Liver (tissue), 9 donors: ENCODE results near the gene PSEN2. TPM values are rescaled to one million over a fixed set of nuclear protein-coding genes. Genes with fewer than 3 reads are reported as not detected.

Source experiments
- DNase-seq: peaks from one replicate; pipeline ENCODE4 v3.0.0-alpha.2; 2017; ENCODE audit warnings: low spot score
- H3K27ac ChIP-seq, 2 donors: one replicate each; pipeline ENCODE4 v1.7.0; 2013; ENCODE audit warnings: inconsistent platforms in 2 of 2, low read length in 2 of 2, control low read depth in 1 of 2, low read depth in 1 of 2, mild to moderate bottlenecking in 1 of 2
- H3K27me3 ChIP-seq, 4 donors: one replicate each; pipeline versions ENCODE4 v1.6.1 to v1.7.0; 2013; ENCODE audit warnings: low read length in 3 of 4, inconsistent platforms in 1 of 4, mild to moderate bottlenecking in 1 of 4, moderate library complexity in 1 of 4; ENCODE audit not compliant: control insufficient read depth in 4 of 4, insufficient read depth in 4 of 4
- H3K36me3 ChIP-seq, 4 donors: one replicate each; pipeline versions ENCODE4 v1.6.1 to v1.7.0; 2013; ENCODE audit warnings: low read length in 3 of 4, mild to moderate bottlenecking in 3 of 4, low read depth in 1 of 4, moderate library complexity in 1 of 4; ENCODE audit not compliant: control insufficient read depth in 4 of 4, insufficient read depth in 3 of 4
- H3K4me1 ChIP-seq, 4 donors: one replicate each; pipeline versions ENCODE4 v1.6.1 to v1.7.0; 2013; ENCODE audit warnings: low read length in 3 of 4, mild to moderate bottlenecking in 3 of 4, moderate library complexity in 1 of 4; ENCODE audit not compliant: control insufficient read depth in 4 of 4, insufficient read depth in 4 of 4
- H3K4me3 ChIP-seq, 3 donors: one replicate each; pipeline versions ENCODE4 v1.6.1 to v1.7.0; 2013; ENCODE audit warnings: low read length in 3 of 3, control low read depth in 1 of 3, low read depth in 1 of 3, mild to moderate bottlenecking in 1 of 3
- H3K9ac ChIP-seq, 2 donors: one replicate each; pipeline ENCODE4 v1.7.0; 2013; ENCODE audit warnings: low read length in 2 of 2, mild to moderate bottlenecking in 2 of 2, moderate library complexity in 2 of 2, control low read depth in 1 of 2, low read depth in 1 of 2
- H3K9me3 ChIP-seq, 4 donors: one replicate each; pipeline versions ENCODE4 v1.6.1 to v1.7.0; 2013; ENCODE audit warnings: low read length in 3 of 4; ENCODE audit not compliant: control insufficient read depth in 4 of 4
- EGR1 ChIP-seq, 2 donors: IDR thresholded peaks; 2 replicates each; pipeline ENCODE4 v1.6.1; 2016 to 2018; ENCODE audit warnings: antibody characterized with exemption in 2 of 2, low read depth in 2 of 2
- FOXA1 ChIP-seq: IDR thresholded peaks from 2 replicates; pipeline ENCODE4 v1.6.1; 2016; ENCODE audit warnings: antibody characterized with exemption
- FOXA2 ChIP-seq: IDR thresholded peaks from 2 replicates; pipeline ENCODE4 v1.6.1; 2016; ENCODE audit warnings: antibody characterized with exemption
- GABPA ChIP-seq, 2 donors: IDR thresholded peaks in 1 of 2; conservative IDR thresholded peaks in 1 of 2; 2 replicates each; pipeline ENCODE4 v1.6.1; 2016; ENCODE audit warnings: antibody characterized with exemption in 2 of 2, mild to moderate bottlenecking in 1 of 2, moderate library complexity in 1 of 2
- HNF4A ChIP-seq, 2 donors: conservative IDR thresholded peaks; 2 replicates each; pipeline ENCODE4 v1.6.1; 2016; ENCODE audit warnings: antibody characterized with exemption in 2 of 2, mild to moderate bottlenecking in 2 of 2
- HNF4G ChIP-seq: IDR thresholded peaks from 2 replicates; pipeline ENCODE4 v1.6.1; 2016; ENCODE audit warnings: antibody characterized with exemption
- JUND ChIP-seq, 2 donors: IDR thresholded peaks; 2 replicates each; pipeline ENCODE4 v1.6.1; 2016; ENCODE audit warnings: antibody characterized with exemption in 2 of 2
- NR2F2 ChIP-seq: IDR thresholded peaks from 2 replicates; pipeline ENCODE4 v1.6.1; 2016; ENCODE audit warnings: antibody characterized with exemption
- RAD21 ChIP-seq, 2 donors: IDR thresholded peaks; 2 replicates each; pipeline ENCODE4 v1.6.1; 2016; ENCODE audit warnings: antibody characterized with exemption in 2 of 2, mild to moderate bottlenecking in 2 of 2
- RXRA ChIP-seq, 2 donors: IDR thresholded peaks; 2 replicates each; pipeline ENCODE4 v1.6.1; 2017 to 2018; ENCODE audit warnings: antibody characterized with exemption in 2 of 2, mild to moderate bottlenecking in 1 of 2
- SP1 ChIP-seq: IDR thresholded peaks from 2 replicates; pipeline ENCODE4 v1.6.1; 2018; ENCODE audit warnings: antibody characterized with exemption, mild to moderate bottlenecking
- TAF1 ChIP-seq: conservative IDR thresholded peaks from 2 replicates; pipeline ENCODE4 v1.6.1; 2016; ENCODE audit warnings: antibody characterized with exemption, mild to moderate bottlenecking
- YY1 ChIP-seq: IDR thresholded peaks from 2 replicates; pipeline ENCODE4 v1.6.1; 2016; ENCODE audit warnings: antibody characterized with exemption, mild to moderate bottlenecking
- WGBS: extraction: QIAGEN DNeasy Blood & Tissue Kit; methylation state at CpG from one replicate; pipeline ENCODE4 v1.1.7; 2013; 5-methylcytosine and 5-hydroxymethylcytosine counted together
- polyA plus RNA-seq, 2 donors: library from polyadenylated mRNA; stranded (reverse) in 1 of 2; unstranded in 1 of 2; fragments of 200-250 nt in 1 of 2; fragments of >200 nt in 1 of 2; fragmentation: Nextera tagmentation in 1 of 2; extraction: Ambion mirVana in 1 of 2; gene quantifications; one replicate each; pipeline versions ENCODE4 v1.2.1 to v1.2.3, GENCODE V29; 2013 to 2015
- total RNA-seq, 2 donors: library from RNA; depleted of rRNA; stranded (reverse); fragments of >200 nt; gene quantifications; one replicate each; pipeline ENCODE4 v1.2.3, GENCODE V29; 2014
- TF ChIP-seq, protein P1 (sequence below): IDR thresholded peaks from 2 replicates; pipeline ENCODE4 v1.6.1; 2016; ENCODE audit warnings: antibody characterized with exemption
- TF ChIP-seq, protein P2 (sequence below): IDR thresholded peaks from 2 replicates; pipeline ENCODE4 v1.6.1; 2016; ENCODE audit warnings: antibody characterized with exemption, mild to moderate bottlenecking
- TF ChIP-seq, protein P3 (sequence below): fragments of 150-350 bp; IDR thresholded peaks from 2 replicates; pipeline ENCODE4 v1.5.1; 2017; ENCODE audit warnings: improper control_type of control experiment, low read depth, low read length; ENCODE audit not compliant: missing input control
- TF ChIP-seq, protein P4 (sequence below): IDR thresholded peaks from 2 replicates; pipeline ENCODE4 v1.6.1; 2016; ENCODE audit warnings: antibody characterized with exemption
- TF ChIP-seq, protein P5 (sequence below): IDR thresholded peaks from 2 replicates; pipeline ENCODE4 v1.6.1; 2016; ENCODE audit warnings: antibody characterized with exemption
- donor health status: healthy.
- donor health status: healthy.
- donor health status: healthy.
- donor health status: healthy.
- donor health status: healthy.

The PSEN2 gene
- total and polyA plus RNA-seq, 4 donors, result 6.9 to 19.0 (median 10.8) TPM

DNA sequence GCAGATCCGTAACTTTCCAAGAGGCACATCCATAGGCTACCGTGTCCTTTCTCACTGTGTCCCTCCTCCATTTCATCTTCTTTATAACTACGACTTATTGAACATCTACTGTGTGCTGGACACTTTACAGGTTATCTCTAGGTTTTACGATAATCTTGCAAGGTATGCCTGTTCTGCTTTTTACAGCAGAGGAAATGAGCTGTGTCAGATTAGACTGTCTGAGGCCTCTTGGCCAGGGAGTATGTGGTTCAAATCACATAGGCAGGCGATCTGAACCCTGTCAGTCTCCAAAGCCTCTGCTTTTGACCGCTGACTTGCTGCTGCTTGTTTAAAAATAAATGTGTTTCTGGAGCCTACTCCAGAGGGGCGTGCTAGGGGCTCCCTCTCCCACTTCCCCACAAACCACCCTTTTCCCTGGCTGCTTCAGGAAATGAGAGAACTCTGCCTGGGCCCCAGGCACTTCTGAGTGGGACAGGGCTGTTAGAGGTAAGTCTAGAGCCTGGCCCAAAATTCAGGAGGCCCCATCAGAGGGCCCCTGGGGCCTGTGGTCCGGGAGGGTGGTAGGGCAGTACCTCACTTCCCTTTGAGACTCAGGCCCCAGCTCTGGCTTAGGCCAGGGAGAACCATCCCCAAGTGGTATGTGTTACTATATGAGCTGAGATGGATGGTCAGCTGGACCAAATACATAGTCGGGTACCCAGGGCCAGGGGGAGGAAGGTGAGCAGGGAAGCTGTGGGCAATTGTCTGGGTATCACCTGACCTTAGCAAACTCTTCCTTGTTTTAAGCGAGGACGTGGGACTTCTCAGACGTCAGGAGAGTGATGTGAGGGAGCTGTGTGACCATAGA is 4.4 kb downstream of the PSEN2 start:
- no peaks in the 10 kb centered on the region for H3K9me3 ChIP-seq
- no peak overlapping the region for H3K4me3 ChIP-seq
- no peak for DNase-seq
- H3K9ac ChIP-seq, result no peak overlapping the region
- TF ChIP-seq EGR1 (IDR thresholded peaks at IDR 0.05; ENCODE audit: low read depth in 2 of 2), result no peak
- TF ChIP-seq JUND (IDR thresholded peaks at IDR 0.05), result no peak
- TF ChIP-seq, protein P1, sequence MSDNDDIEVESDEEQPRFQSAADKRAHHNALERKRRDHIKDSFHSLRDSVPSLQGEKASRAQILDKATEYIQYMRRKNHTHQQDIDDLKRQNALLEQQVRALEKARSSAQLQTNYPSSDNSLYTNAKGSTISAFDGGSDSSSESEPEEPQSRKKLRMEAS, result no peak
- TF ChIP-seq TAF1, result no peak
- TF ChIP-seq GABPA (IDR thresholded peaks at IDR 0.05 in 1 of 2, conservative IDR thresholded peaks at IDR 0.05 in 1 of 2), result no peak
- no peak for TF ChIP-seq NR2F2
- TF ChIP-seq HNF4G, result no peak
- TF ChIP-seq, protein P2, sequence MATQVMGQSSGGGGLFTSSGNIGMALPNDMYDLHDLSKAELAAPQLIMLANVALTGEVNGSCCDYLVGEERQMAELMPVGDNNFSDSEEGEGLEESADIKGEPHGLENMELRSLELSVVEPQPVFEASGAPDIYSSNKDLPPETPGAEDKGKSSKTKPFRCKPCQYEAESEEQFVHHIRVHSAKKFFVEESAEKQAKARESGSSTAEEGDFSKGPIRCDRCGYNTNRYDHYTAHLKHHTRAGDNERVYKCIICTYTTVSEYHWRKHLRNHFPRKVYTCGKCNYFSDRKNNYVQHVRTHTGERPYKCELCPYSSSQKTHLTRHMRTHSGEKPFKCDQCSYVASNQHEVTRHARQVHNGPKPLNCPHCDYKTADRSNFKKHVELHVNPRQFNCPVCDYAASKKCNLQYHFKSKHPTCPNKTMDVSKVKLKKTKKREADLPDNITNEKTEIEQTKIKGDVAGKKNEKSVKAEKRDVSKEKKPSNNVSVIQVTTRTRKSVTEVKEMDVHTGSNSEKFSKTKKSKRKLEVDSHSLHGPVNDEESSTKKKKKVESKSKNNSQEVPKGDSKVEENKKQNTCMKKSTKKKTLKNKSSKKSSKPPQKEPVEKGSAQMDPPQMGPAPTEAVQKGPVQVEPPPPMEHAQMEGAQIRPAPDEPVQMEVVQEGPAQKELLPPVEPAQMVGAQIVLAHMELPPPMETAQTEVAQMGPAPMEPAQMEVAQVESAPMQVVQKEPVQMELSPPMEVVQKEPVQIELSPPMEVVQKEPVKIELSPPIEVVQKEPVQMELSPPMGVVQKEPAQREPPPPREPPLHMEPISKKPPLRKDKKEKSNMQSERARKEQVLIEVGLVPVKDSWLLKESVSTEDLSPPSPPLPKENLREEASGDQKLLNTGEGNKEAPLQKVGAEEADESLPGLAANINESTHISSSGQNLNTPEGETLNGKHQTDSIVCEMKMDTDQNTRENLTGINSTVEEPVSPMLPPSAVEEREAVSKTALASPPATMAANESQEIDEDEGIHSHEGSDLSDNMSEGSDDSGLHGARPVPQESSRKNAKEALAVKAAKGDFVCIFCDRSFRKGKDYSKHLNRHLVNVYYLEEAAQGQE, result no peak
- H3K4me1 ChIP-seq, result peaks cover 8 to 34% (median 21%) of the 10 kb centered on the region in 4 donors
- WGBS, result 86% methylated on average over 12 of the region's 12 CpGs
- H3K27ac ChIP-seq, result peak overlapping the region; percentile 52 to 80
- H3K27me3 ChIP-seq, result no peaks in the 10 kb centered on the region
- H3K36me3 ChIP-seq, result no peaks in the 10 kb centered on the region

DNA sequence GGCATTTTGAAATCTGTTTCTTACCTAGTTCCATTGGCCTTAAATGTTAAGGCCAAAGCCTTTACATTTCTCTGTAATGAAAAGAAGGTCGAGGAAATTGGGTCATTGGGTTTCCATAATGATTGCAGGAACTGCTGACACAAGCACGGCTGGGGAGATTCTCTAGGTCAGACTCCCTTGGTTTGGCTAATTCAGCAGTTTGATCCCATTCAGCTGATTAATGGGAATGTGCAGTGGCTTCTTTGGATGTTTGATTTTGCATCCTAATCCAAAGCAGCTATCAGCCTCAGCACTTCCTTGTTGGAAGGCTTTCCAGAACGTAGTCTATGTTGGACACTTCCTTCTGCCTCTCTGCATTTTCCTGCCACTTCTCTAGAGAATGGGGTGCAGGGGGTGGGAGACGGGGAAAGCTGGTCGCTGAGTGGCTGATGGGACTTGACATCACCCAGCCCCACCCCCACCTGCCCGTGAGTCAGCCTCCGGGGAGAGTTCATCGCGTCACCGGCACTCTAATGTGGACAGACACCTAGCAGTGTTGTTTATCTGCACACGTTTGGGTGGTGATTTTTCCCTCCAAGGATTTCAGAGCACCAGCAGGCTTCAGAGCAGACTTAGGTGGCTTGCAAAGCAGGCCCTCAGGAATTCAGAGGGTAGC is 5.4 kb downstream of the PSEN2 start:
- Histone ChIP-seq H3K9me3 (no peaks in the 10 kb centered on the region), H3K27me3 (no peaks in the 10 kb centered on the region), H3K9ac (no peak overlapping the region), H3K36me3 (peaks cover 0 to 2% (median 0%) of the 10 kb centered on the region in 4 donors), H3K4me3 (no peak overlapping the region), H3K27ac (peak overlapping the region; percentile 52 to 80), H3K4me1 (peaks cover 8 to 28% (median 18%) of the 10 kb centered on the region in 4 donors)
- no peak for DNase-seq
- 61% methylated on average over 11 of the region's 11 CpGs for WGBS
- TF ChIP-seq FOXA1 (no peak), TAF1 (no peak), NR2F2 (peak; percentile 28), HNF4G (no peak), HNF4A (conservative IDR thresholded peaks at IDR 0.05) (no peak), SP1 (peak; percentile 26), JUND (IDR thresholded peaks at IDR 0.05) (no peak), GABPA (IDR thresholded peaks at IDR 0.05 in 1 of 2, conservative IDR thresholded peaks at IDR 0.05 in 1 of 2) (no peak), EGR1 (IDR thresholded peaks at IDR 0.05; ENCODE audit: low read depth in 2 of 2) (no peak), RXRA (IDR thresholded peaks at IDR 0.05) (no peak), FOXA2 (no peak), RAD21 (IDR thresholded peaks at IDR 0.05) (no peak), YY1 (no peak)
- TF ChIP-seq, protein P3, sequence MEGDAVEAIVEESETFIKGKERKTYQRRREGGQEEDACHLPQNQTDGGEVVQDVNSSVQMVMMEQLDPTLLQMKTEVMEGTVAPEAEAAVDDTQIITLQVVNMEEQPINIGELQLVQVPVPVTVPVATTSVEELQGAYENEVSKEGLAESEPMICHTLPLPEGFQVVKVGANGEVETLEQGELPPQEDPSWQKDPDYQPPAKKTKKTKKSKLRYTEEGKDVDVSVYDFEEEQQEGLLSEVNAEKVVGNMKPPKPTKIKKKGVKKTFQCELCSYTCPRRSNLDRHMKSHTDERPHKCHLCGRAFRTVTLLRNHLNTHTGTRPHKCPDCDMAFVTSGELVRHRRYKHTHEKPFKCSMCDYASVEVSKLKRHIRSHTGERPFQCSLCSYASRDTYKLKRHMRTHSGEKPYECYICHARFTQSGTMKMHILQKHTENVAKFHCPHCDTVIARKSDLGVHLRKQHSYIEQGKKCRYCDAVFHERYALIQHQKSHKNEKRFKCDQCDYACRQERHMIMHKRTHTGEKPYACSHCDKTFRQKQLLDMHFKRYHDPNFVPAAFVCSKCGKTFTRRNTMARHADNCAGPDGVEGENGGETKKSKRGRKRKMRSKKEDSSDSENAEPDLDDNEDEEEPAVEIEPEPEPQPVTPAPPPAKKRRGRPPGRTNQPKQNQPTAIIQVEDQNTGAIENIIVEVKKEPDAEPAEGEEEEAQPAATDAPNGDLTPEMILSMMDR, result no peak
- TF ChIP-seq, protein P4, sequence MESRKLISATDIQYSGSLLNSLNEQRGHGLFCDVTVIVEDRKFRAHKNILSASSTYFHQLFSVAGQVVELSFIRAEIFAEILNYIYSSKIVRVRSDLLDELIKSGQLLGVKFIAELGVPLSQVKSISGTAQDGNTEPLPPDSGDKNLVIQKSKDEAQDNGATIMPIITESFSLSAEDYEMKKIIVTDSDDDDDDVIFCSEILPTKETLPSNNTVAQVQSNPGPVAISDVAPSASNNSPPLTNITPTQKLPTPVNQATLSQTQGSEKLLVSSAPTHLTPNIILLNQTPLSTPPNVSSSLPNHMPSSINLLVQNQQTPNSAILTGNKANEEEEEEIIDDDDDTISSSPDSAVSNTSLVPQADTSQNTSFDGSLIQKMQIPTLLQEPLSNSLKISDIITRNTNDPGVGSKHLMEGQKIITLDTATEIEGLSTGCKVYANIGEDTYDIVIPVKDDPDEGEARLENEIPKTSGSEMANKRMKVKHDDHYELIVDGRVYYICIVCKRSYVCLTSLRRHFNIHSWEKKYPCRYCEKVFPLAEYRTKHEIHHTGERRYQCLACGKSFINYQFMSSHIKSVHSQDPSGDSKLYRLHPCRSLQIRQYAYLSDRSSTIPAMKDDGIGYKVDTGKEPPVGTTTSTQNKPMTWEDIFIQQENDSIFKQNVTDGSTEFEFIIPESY, result no peak
- TF ChIP-seq, protein P2, result no peak
- TF ChIP-seq, protein P1, result no peak
- TF ChIP-seq, protein P5, sequence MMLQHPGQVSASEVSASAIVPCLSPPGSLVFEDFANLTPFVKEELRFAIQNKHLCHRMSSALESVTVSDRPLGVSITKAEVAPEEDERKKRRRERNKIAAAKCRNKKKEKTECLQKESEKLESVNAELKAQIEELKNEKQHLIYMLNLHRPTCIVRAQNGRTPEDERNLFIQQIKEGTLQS, result peak; percentile 22
